Neural cell (in vitro differentiated cells): Measurements from ENCODE around the gene PACS1. TPM values are rescaled to one million over a fixed set of nuclear protein-coding genes. Genes with fewer than 3 reads are reported as not detected.
A peak's percentile ranks its signal among the peaks of the same experiment; 100 is the strongest.

ENCODE experiments used
- H2AFZ ChIP-seq: fragments of 200-600, 300-800 bp; sonication (generic), shearing (Covaris generic); 2 replicates; pipeline ENCODE4 v1.6.0; 2014; ENCODE audit warnings: low read depth, mild to moderate bottlenecking, antibody characterized with exemption, low read length, moderate library complexity
- H3F3A ChIP-seq: fragments of 200-600 bp; shearing (Covaris generic); 2 replicates; pipeline ENCODE4 v1.6.1; 2016; ENCODE audit warnings: mild to moderate bottlenecking, moderate library complexity, mixed read lengths, antibody characterized with exemption, low read length; ENCODE audit not compliant: insufficient read depth, poor library complexity, severe bottlenecking
- H3K27ac ChIP-seq: fragments of 200-600, 300-800 bp; sonication (generic), shearing (Covaris generic); 2 replicates; pipeline ENCODE4 v1.5.1; 2014; ENCODE audit warnings: mild to moderate bottlenecking, low read length, moderate library complexity
- H3K27me3 ChIP-seq: fragments of 300-800, 200-600 bp; sonication (generic), shearing (Covaris generic); 2 replicates; pipeline ENCODE4 v1.6.0; 2014; ENCODE audit warnings: mild to moderate bottlenecking, low read depth, low read length, moderate library complexity; ENCODE audit not compliant: insufficient read depth
- H3K36me3 ChIP-seq: fragments of 300-800, 200-600 bp; sonication (generic), shearing (Covaris generic); 2 replicates; pipeline ENCODE4 v1.5.1; 2014; ENCODE audit warnings: mild to moderate bottlenecking, antibody characterized with exemption, low read length, moderate library complexity; ENCODE audit not compliant: insufficient read depth
- H3K4me2 ChIP-seq: fragments of 300-800, 200-600 bp; sonication (generic), shearing (Covaris generic); 2 replicates; pipeline ENCODE4 v1.6.0; 2014; ENCODE audit warnings: mild to moderate bottlenecking, low read length
- H3K4me3 ChIP-seq: fragments of 300-800, 200-600 bp; sonication (generic), shearing (Covaris generic); 2 replicates; pipeline ENCODE4 v1.5.1; 2014; ENCODE audit warnings: mild to moderate bottlenecking, low read length, moderate library complexity
- H3K79me2 ChIP-seq: fragments of 200-600 bp; shearing (Covaris generic); replicated peaks from 2 replicates; pipeline ENCODE4 v1.6.0; 2014; ENCODE audit warnings: mild to moderate bottlenecking, low read length, moderate library complexity; ENCODE audit not compliant: insufficient read depth
- H3K9ac ChIP-seq: fragments of 300-800, 200-600 bp; sonication (generic), shearing (Covaris generic); 2 replicates; pipeline ENCODE4 v1.6.1; 2016; ENCODE audit warnings: mild to moderate bottlenecking, low read length, mixed read lengths
- H3K9me2 ChIP-seq: fragments of 200-600 bp; shearing (Covaris generic); 2 replicates; pipeline ENCODE4 v1.6.1; 2016; ENCODE audit warnings: mild to moderate bottlenecking, low read length, mixed read lengths; ENCODE audit not compliant: insufficient read depth
- H3K9me3 ChIP-seq: fragments of 200-600, 300-800 bp; sonication (generic), shearing (Covaris generic); 2 replicates; pipeline ENCODE4 v1.6.1; 2016; ENCODE audit warnings: mild to moderate bottlenecking, mixed run types, low read length, moderate library complexity, mixed read lengths
- H4K20me1 ChIP-seq: fragments of 200-600 bp; shearing (Covaris generic); 2 replicates; pipeline ENCODE4 v1.6.1; 2016; ENCODE audit warnings: mild to moderate bottlenecking, mixed run types; ENCODE audit not compliant: insufficient read depth
- CTCF ChIP-seq: fragments of 450-650 bp; IDR thresholded peaks from 2 replicates; pipeline ENCODE4 v1.5.1; 2014; ENCODE audit warnings: antibody characterized with exemption, mild to moderate bottlenecking, moderate library complexity; ENCODE audit not compliant: poor library complexity, severe bottlenecking
- EP300 ChIP-seq: fragments of 450-650 bp; conservative IDR thresholded peaks from 2 replicates; pipeline ENCODE4 v1.6.1; 2014; ENCODE audit warnings: antibody characterized with exemption, mild to moderate bottlenecking, moderate library complexity; ENCODE audit not compliant: poor library complexity, severe bottlenecking
- EZH2 ChIP-seq: fragments of 200-600, 300-800 bp; shearing (Covaris generic), sonication (generic); IDR thresholded peaks from 2 replicates; pipeline ENCODE4 v1.6.1; 2014; ENCODE audit warnings: antibody characterized with exemption, low read length, borderline replicate concordance, mild to moderate bottlenecking; ENCODE audit not compliant: insufficient read depth, poor library complexity, severe bottlenecking
- MXI1 ChIP-seq: fragments of 450-650 bp; conservative IDR thresholded peaks from 2 replicates; pipeline ENCODE4 v1.6.1; 2014; ENCODE audit warnings: antibody characterized with exemption, mild to moderate bottlenecking; ENCODE audit not compliant: poor library complexity, severe bottlenecking
- POLR2AphosphoS5 ChIP-seq: IDR thresholded peaks from 2 replicates; pipeline ENCODE4 v1.6.1; 2012
- RAD21 ChIP-seq: fragments of 450-650 bp; conservative IDR thresholded peaks from 2 replicates; pipeline ENCODE4 v1.6.1; 2014; ENCODE audit warnings: antibody characterized with exemption, mild to moderate bottlenecking, moderate library complexity
- REST ChIP-seq: IDR thresholded peaks from 2 replicates; pipeline ENCODE4 v1.6.1; 2012; ENCODE audit warnings: borderline replicate concordance
- SMC3 ChIP-seq: fragments of 450-650 bp; conservative IDR thresholded peaks from 2 replicates; pipeline ENCODE4 v1.6.1; 2014; ENCODE audit warnings: antibody characterized with exemption, mild to moderate bottlenecking, moderate library complexity; ENCODE audit not compliant: poor library complexity
- TAF1 ChIP-seq: IDR thresholded peaks from 2 replicates; pipeline ENCODE4 v1.6.1; 2012; ENCODE audit warnings: low read depth
- polyA plus RNA-seq: library from polyadenylated mRNA; depleted of rRNA; stranded (reverse); fragments of >200 nt; gene quantifications from 2 replicates; pipeline ENCODE4 v1.2.3, GENCODE V29; 2014

PACS1 gene
- polyA plus RNA-seq, 1 donor from 2014 or later, result 14.4 TPM

DNA sequence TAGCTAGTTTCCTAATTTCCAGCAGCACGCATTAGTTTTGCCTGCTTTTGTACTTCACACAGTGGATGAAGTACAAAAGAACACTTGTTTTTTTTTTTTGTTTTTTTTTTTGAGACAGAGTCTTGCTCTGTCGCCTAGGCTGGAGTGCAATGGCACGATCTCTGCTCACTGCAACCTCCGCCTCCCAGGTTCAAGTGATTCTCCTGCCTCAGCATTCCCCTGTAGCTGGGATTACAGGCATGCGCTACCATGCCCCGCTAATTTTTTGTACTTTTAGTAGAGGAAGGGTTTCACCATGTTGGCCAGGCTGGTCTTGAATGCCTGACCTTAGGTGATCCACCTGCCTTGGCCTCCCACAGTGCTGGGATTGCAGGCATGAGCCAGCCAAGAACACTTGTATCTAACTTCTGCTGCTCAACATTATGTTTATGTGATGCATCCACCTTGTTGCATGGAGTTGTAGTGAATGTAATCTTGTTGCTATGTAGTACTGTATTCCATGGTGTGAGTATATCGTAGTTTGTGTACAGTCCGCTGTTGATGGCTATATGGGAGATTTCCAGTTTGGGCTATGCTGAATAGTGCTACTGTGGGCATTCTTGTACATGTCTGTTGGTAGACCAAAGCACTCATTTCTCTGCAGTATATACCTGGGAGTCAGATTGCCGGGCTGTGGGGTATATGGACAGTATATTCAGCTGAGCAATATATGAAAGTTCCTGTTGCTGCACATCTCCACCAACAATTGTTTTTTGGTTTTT lies 17.3 kb downstream of the PACS1 start:
- Histone ChIP-seq H3K27me3 (no peaks in the 10 kb centered on the region), H3K4me2 (no peak overlapping the region), H3K9me2 (no peaks in the 10 kb centered on the region), H3K9ac (no peak overlapping the region), H3K4me3 (no peak overlapping the region), H4K20me1 (no peaks in the 10 kb centered on the region), H2AFZ (no peak overlapping the region), H3K79me2 (peaks cover 17% of the 10 kb centered on the region), H3K27ac (no peak overlapping the region), H3F3A (no peaks in the 10 kb centered on the region), H3K9me3 (no peaks in the 10 kb centered on the region), H3K36me3 (no peaks in the 10 kb centered on the region)
- TF ChIP-seq POLR2AphosphoS5 (no peak), MXI1 (no peak), SMC3 (no peak), CTCF (no peak), REST (no peak), EP300 (no peak), TAF1 (no peak), RAD21 (no peak), EZH2 (no peak)

- TF ChIP-seq EZH2, result no peak
- no peak for TF ChIP-seq REST
- peak; percentile 77 for TF ChIP-seq POLR2AphosphoS5
- no peak for TF ChIP-seq SMC3
- peak; percentile 91 for TF ChIP-seq EP300
- TF ChIP-seq CTCF, result no peak
- no peak for TF ChIP-seq RAD21
- Histone ChIP-seq H3K27ac (no peak overlapping the region), H4K20me1 (no peaks in the 10 kb centered on the region), H3K79me2 (peaks cover 17% of the 10 kb centered on the region), H3K9ac (no peak overlapping the region), H3K9me3 (no peaks in the 10 kb centered on the region), H3K4me2 (no peak overlapping the region), H3K36me3 (no peaks in the 10 kb centered on the region), H3K27me3 (no peaks in the 10 kb centered on the region), H3K9me2 (no peaks in the 10 kb centered on the region), H2AFZ (no peak overlapping the region), H3K4me3 (peak overlapping the region; percentile 0), H3F3A (no peaks in the 10 kb centered on the region)
Measured at GRCh38 chr11:66089067-66089466, 19.0 kb downstream of the PACS1 start.
